Measurements from ENCODE around the gene GOLGA5.

Gene GOLGA5

GRCh38 chr14:92787554-92787953 is 6.6 kb upstream of the GOLGA5 start:
- Histone ChIP-seq H3K36me3 (no peaks in the 10 kb centered on the region), H3K4me1 (peaks cover 3% of the 10 kb centered on the region; the same call in 1 of the 2 replicates), H3K4me3 (ENCODE audit: low read depth, low read length) (no peak overlapping the region), H3K27me3 (no peaks in the 10 kb centered on the region), H3K9me3 (no peaks in the 10 kb centered on the region)
- TF ChIP-seq CTCF (IDR thresholded peaks at IDR 0.05; ENCODE audit: low read depth, low read length): no peak
- DNase-seq: no peak

GRCh38 chr14:92789457-92790089 is 4.5 kb upstream of the GOLGA5 start:
- no peak for DNase-seq
- Histone ChIP-seq H3K4me1 (no peaks in the 10 kb centered on the region; the same call in 1 of the 2 replicates), H3K9me3 (no peaks in the 10 kb centered on the region), H3K36me3 (no peaks in the 10 kb centered on the region), H3K4me3 (ENCODE audit: low read depth, low read length) (no peak overlapping the region), H3K27me3 (no peaks in the 10 kb centered on the region)
- no peak for TF ChIP-seq CTCF (IDR thresholded peaks at IDR 0.05; ENCODE audit: low read depth, low read length)

- DNase-seq: no peak
- Histone ChIP-seq H3K9me3 (no peaks in the 10 kb centered on the region), H3K27me3 (no peaks in the 10 kb centered on the region), H3K4me1 (peaks cover 7% of the 10 kb centered on the region), H3K36me3 (no peaks in the 10 kb centered on the region; the same call in 1 of the 2 replicates), H3K4me3 (ENCODE audit: low read depth, low read length) (no peak overlapping the region)
- no peak; the same call in 1 of the 2 replicates for TF ChIP-seq CTCF (IDR thresholded peaks at IDR 0.05; ENCODE audit: low read depth, low read length)
Measured at GRCh38 chr14:92792885-92793284, 1.2 kb upstream of the GOLGA5 start.

GRCh38 chr14:92794547-92794941 is 439 bp downstream of the GOLGA5 start:
- no peaks in the 10 kb centered on the region for H3K9me3 ChIP-seq
- DNase-seq: peak; percentile 51
- TF ChIP-seq CTCF (IDR thresholded peaks at IDR 0.05; ENCODE audit: low read depth, low read length): no peak
- H3K4me3 ChIP-seq (ENCODE audit: low read depth, low read length): peak overlapping the region; percentile 90
- H3K4me1 ChIP-seq: peaks cover 7% of the 10 kb centered on the region
- peaks cover 4% of the 10 kb centered on the region; the same call in 1 of the 2 replicates for H3K36me3 ChIP-seq
- H3K27me3 ChIP-seq: no peaks in the 10 kb centered on the region

GRCh38 chr14:92794961-92795360 is 856 bp downstream of the GOLGA5 start:
- H3K27me3 ChIP-seq: no peaks in the 10 kb centered on the region
- H3K4me3 ChIP-seq (ENCODE audit: low read depth, low read length): peak overlapping the region; percentile 90
- no peak for DNase-seq
- H3K4me1 ChIP-seq: peaks cover 7% of the 10 kb centered on the region
- H3K36me3 ChIP-seq: peaks cover 8% of the 10 kb centered on the region
- TF ChIP-seq CTCF (IDR thresholded peaks at IDR 0.05; ENCODE audit: low read depth, low read length): no peak
- no peaks in the 10 kb centered on the region for H3K9me3 ChIP-seq

- Histone ChIP-seq H3K4me1 (peaks cover 10% of the 10 kb centered on the region), H3K36me3 (peaks cover 11% of the 10 kb centered on the region), H3K4me3 (ENCODE audit: low read depth, low read length) (no peak overlapping the region), H3K9me3 (no peaks in the 10 kb centered on the region), H3K27me3 (no peaks in the 10 kb centered on the region)
- no peak for TF ChIP-seq CTCF (IDR thresholded peaks at IDR 0.05; ENCODE audit: low read depth, low read length)
- DNase-seq: no peak
Measured at GRCh38 chr14:92797935-92798653, 4.0 kb downstream of the GOLGA5 start.
